HEK293 (cell line): ENCODE measurements around the gene THEM4.

ENCODE experiments used
- CTCF ChIP-seq: fragments of 450-650 bp; formaldehyde crosslinking; IDR thresholded peaks from 2 replicates; pipeline ENCODE4 v1.5.1; 2016; ENCODE audit warnings: missing biosample characterization, missing genetic modification characterization
- ZBTB49 ChIP-seq: fragments of 450-650 bp; formaldehyde crosslinking; IDR thresholded peaks from 2 replicates; pipeline ENCODE4 v1.5.1; 2016; ENCODE audit warnings: missing biosample characterization, missing genetic modification characterization, low read depth
- ZFP37 ChIP-seq: fragments of 450-650 bp; formaldehyde crosslinking; IDR thresholded peaks from 2 replicates; pipeline ENCODE4 v1.5.1; 2016; ENCODE audit warnings: missing biosample characterization, missing genetic modification characterization
- ZNF121 ChIP-seq: fragments of 450-650 bp; formaldehyde crosslinking; IDR thresholded peaks from 2 replicates; pipeline ENCODE4 v1.5.1; 2016; ENCODE audit warnings: missing biosample characterization, missing genetic modification characterization
- ZNF146 ChIP-seq: fragments of 450-650 bp; formaldehyde crosslinking; IDR thresholded peaks from 2 replicates; pipeline ENCODE4 v1.5.1; 2016; ENCODE audit warnings: missing biosample characterization, missing genetic modification characterization
- ZNF157 ChIP-seq: fragments of 450-650 bp; formaldehyde crosslinking; IDR thresholded peaks from 2 replicates; pipeline ENCODE4 v1.5.1; 2016; ENCODE audit warnings: missing biosample characterization, missing genetic modification characterization
- ZNF274 ChIP-seq, 2 experiments: fragments of 200-500 bp in 1 of 2; fragments of 450-650 bp in 1 of 2; sonication (Bioruptor generic) in 1 of 2; formaldehyde crosslinking in 1 of 2; IDR thresholded peaks; 2 replicates each; pipeline versions ENCODE4 v1.5.1 to v1.6.1; 2014 to 2016; ENCODE audit warnings: borderline replicate concordance in 1 of 2, inconsistent platforms in 1 of 2, low read length in 1 of 2, missing biosample characterization in 1 of 2, missing genetic modification characterization in 1 of 2
- ZNF791 ChIP-seq: fragments of 450-650 bp; formaldehyde crosslinking; IDR thresholded peaks from 2 replicates; pipeline ENCODE4 v1.5.1; 2016; ENCODE audit warnings: missing biosample characterization, missing genetic modification characterization
- ZSCAN5A ChIP-seq: fragments of 450-650 bp; formaldehyde crosslinking; IDR thresholded peaks from 2 replicates; pipeline ENCODE4 v1.5.1; 2016; ENCODE audit warnings: missing biosample characterization, missing genetic modification characterization

GRCh38 chr1:151888972-151889570 is 20.2 kb downstream of the THEM4 start:
- TF ChIP-seq ZNF791 (tag by site-specific recombination) (no peak), ZFP37 (no peak), CTCF (tag by site-specific recombination) (no peak), ZNF121 (no peak), ZNF274 (IDR thresholded peaks at IDR 0.05; ENCODE audit: low read length) (no peak), ZNF274 (tag by site-specific recombination; IDR thresholded peaks at IDR 0.05; ENCODE audit: borderline replicate concordance) (no peak), ZSCAN5A (tag by site-specific recombination) (no peak), ZNF157 (no peak), ZNF146 (tag by site-specific recombination) (no peak), ZBTB49 (no peak)
